ENCODE measurements around the gene SHC3.

The SHC3 gene

DNA sequence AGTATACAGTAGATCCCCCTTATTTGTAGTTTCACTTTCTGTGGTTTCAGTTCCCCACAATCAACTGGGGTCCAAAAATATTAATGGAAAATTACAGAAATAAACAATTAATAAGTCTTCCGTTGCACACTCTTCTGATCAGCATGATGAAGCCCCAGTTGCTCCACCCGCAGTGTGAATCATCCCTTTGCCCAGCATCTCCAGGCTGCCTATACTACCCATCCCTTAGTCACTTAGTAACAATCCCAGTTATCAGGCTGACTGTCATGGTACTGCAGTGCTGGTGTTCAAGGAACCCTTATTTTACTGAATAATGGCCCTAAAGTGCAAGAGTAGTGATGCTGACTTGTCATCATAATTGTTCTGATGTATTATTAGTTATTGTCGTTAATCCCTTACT is 28.9 kb downstream of the SHC3 start:
- no peak for TF ChIP-seq CTCF (IDR thresholded peaks at IDR 0.05; ENCODE audit: unreplicated experiment in 3 of 3)
- Mint-ChIP-seq H3K36me3 (ENCODE audit: low read depth) (no peaks in the 10 kb centered on the region), H3K4me3 (no peak overlapping the region), H3K9me3 (no peaks in the 10 kb centered on the region), H3K4me1 (no peaks in the 10 kb centered on the region), H3K27ac (no peak overlapping the region), H3K27me3 (ENCODE audit: low read depth) (peaks cover 8% of the 10 kb centered on the region)

- Mint-ChIP-seq H3K4me1 (no peaks in the 10 kb centered on the region), H3K4me3 (no peak overlapping the region), H3K27ac (no peak overlapping the region), H3K9me3 (peaks cover 2% of the 10 kb centered on the region), H3K27me3 (ENCODE audit: low read depth) (peaks cover 5% of the 10 kb centered on the region), H3K36me3 (ENCODE audit: low read depth) (no peaks in the 10 kb centered on the region)
- TF ChIP-seq CTCF (IDR thresholded peaks at IDR 0.05; ENCODE audit: unreplicated experiment in 3 of 3) = no peak
These were observed 33.5 kb downstream of the SHC3 start for GRCh38 chr9:89145097-89145496.

DNA sequence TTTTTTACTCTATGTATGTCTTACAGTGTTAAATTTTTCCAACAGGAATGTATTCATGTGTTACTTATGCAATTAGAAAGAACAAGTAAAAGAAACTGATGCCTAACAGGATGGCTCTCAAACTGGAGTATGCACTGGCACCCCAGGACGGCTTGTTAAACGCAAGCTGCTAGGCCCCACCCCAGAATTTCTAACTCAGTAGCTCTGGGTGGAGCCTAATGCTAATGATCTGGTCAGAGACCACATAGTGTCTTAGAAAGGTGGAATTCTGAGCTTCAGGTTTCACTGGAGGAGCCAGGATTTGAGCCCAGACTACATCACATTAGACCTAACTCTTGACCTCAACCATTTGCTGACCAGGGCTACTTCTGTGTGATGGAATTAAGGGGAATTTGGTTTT is 34.4 kb downstream of the SHC3 start:
- H3K27me3 Mint-ChIP-seq (ENCODE audit: low read depth) = peaks cover 4% of the 10 kb centered on the region
- no peaks in the 10 kb centered on the region for H3K36me3 Mint-ChIP-seq (ENCODE audit: low read depth)
- TF ChIP-seq CTCF (IDR thresholded peaks at IDR 0.05; ENCODE audit: unreplicated experiment in 3 of 3) = no peak
- H3K4me1 Mint-ChIP-seq = no peaks in the 10 kb centered on the region
- H3K27ac Mint-ChIP-seq = no peak overlapping the region
- no peak overlapping the region for H3K4me3 Mint-ChIP-seq
- peaks cover 2% of the 10 kb centered on the region for H3K9me3 Mint-ChIP-seq

DNA sequence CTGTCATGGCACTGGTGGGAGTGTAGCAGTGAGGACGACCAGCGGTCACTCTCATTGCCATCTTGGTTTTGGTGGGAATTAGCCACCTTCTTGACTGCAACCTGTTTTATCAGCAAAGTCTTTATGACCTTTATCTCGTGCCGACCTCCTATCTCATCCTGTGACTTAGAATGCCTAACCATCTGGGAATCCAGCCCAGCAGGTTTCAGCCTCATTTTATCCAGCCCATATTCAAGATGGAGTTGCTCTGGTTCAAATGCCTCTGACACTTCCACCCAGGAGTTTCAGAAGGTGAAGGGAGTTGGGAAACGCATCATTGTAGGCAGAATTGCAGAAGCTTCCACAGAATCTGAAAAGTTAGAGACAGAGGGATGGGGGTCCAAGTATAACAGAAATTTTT is 35.4 kb downstream of the SHC3 start:
- Mint-ChIP-seq H3K36me3 (ENCODE audit: low read depth) (no peaks in the 10 kb centered on the region), H3K9me3 (peaks cover 2% of the 10 kb centered on the region), H3K4me3 (no peak overlapping the region), H3K27ac (no peak overlapping the region), H3K27me3 (ENCODE audit: low read depth) (peaks cover 4% of the 10 kb centered on the region), H3K4me1 (no peaks in the 10 kb centered on the region)
- no peak for TF ChIP-seq CTCF (IDR thresholded peaks at IDR 0.05; ENCODE audit: unreplicated experiment in 3 of 3)

GRCh38 chr9:89139455-89139854 is 39.2 kb downstream of the SHC3 start:
- Mint-ChIP-seq H3K27me3 (ENCODE audit: low read depth) (no peaks in the 10 kb centered on the region), H3K36me3 (ENCODE audit: low read depth) (no peaks in the 10 kb centered on the region), H3K9me3 (peaks cover 9% of the 10 kb centered on the region), H3K4me3 (no peak overlapping the region), H3K27ac (no peak overlapping the region), H3K4me1 (no peaks in the 10 kb centered on the region)
- TF ChIP-seq CTCF (IDR thresholded peaks at IDR 0.05; ENCODE audit: unreplicated experiment in 3 of 3) = no peak

- H3K4me3 Mint-ChIP-seq = no peak overlapping the region
- H3K27me3 Mint-ChIP-seq (ENCODE audit: low read depth) = no peaks in the 10 kb centered on the region
- no peaks in the 10 kb centered on the region for H3K36me3 Mint-ChIP-seq (ENCODE audit: low read depth)
- H3K4me1 Mint-ChIP-seq = no peaks in the 10 kb centered on the region
- H3K27ac Mint-ChIP-seq = no peak overlapping the region
- TF ChIP-seq CTCF (IDR thresholded peaks at IDR 0.05; ENCODE audit: unreplicated experiment in 3 of 3) = no peak
- peaks cover 9% of the 10 kb centered on the region for H3K9me3 Mint-ChIP-seq
These were observed 39.9 kb downstream of the SHC3 start for GRCh38 chr9:89138463-89139390.

All from nephron (organoid).